Ascending aorta (tissue), 2 donors: ENCODE data around the gene GLS. TPM values are rescaled to one million over a fixed set of nuclear protein-coding genes. Genes with fewer than 3 reads are reported as not detected.
A peak's percentile ranks its signal among the peaks of the same experiment; 100 is the strongest.

Experiments used
- DNase-seq, 2 donors: peaks; one replicate each; pipeline ENCODE4 v3.0.0-alpha.2; 2019; ENCODE audit warnings: low spot score in 2 of 2
- H3K27ac ChIP-seq, 2 donors: fragments of 200-600 bp; sonication (generic); one replicate each; pipeline ENCODE4 v1.5.1; 2016 to 2017; ENCODE audit warnings: mild to moderate bottlenecking in 1 of 2
- H3K27me3 ChIP-seq: fragments of 200-600 bp; sonication (generic); one replicate; pipeline ENCODE4 v1.5.1; 2017
- H3K36me3 ChIP-seq, 2 donors: fragments of 200-600 bp; sonication (generic); one replicate each; pipeline ENCODE4 v1.5.1; 2016
- H3K4me1 ChIP-seq, 2 donors: fragments of 200-600 bp; sonication (generic); one replicate each; pipeline ENCODE4 v1.5.1; 2016 to 2017; ENCODE audit warnings: mild to moderate bottlenecking in 1 of 2
- H3K4me3 ChIP-seq, 2 donors: fragments of 200-600 bp; sonication (generic); one replicate each; pipeline ENCODE4 v1.5.1; 2016 to 2017; ENCODE audit warnings: mild to moderate bottlenecking in 1 of 2
- H3K9me3 ChIP-seq, 2 donors: fragments of 200-600 bp; sonication (generic); one replicate each; pipeline ENCODE4 v1.5.1; 2016
- intact Hi-C: fragments of 100-400 bp; cut with DNase I; formaldehyde crosslinking; loops from one replicate; pipeline ENCODE4 v1.15.1; 2023
- total RNA-seq: library from RNA; depleted of rRNA; stranded (reverse); fragments of >200 nt; gene quantifications from one replicate; pipeline ENCODE4 v1.1.0, GENCODE V29; 2016
- TF ChIP-seq, protein P1 (sequence below), 3 experiments: fragments of 200-600 bp in 2 of 3; fragments of 450-650 bp in 1 of 3; sonication (generic) in 2 of 3; IDR thresholded peaks; one replicate each; pipeline ENCODE4 v1.5.1; 2016 to 2019; ENCODE audit warnings: antibody characterized with exemption in 3 of 3, mild to moderate bottlenecking in 1 of 3, moderate library complexity in 1 of 3

Gene GLS
- total RNA-seq, 1 donor from 2014 or later, result 132 TPM

DNA sequence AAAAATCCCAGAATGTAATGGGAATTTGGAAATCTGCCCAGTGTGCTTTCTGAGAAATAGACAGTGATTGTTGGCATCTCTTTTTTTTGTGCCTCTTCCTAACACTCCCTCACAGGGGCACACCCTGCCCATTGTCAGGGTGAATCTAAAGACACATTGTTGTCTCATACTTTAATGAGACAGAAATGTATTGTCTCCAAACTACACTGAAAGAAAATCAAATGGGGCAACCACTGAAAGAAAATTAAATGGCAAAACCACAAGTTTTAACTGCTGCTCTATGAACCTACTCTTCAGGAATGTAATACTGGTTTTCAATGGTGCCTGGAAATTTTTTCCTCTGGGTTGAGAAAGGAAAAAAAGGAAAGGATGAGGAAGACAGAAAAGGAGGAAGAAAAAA, 43.2 kb upstream of the GLS start:
- intact Hi-C loops, result loop anchor here (5.0 kb wide), 1 partner anchor 55 kb away; no protein-coding TSS in a partner anchor
- no peaks in the 10 kb centered on the region for H3K36me3 ChIP-seq

DNA sequence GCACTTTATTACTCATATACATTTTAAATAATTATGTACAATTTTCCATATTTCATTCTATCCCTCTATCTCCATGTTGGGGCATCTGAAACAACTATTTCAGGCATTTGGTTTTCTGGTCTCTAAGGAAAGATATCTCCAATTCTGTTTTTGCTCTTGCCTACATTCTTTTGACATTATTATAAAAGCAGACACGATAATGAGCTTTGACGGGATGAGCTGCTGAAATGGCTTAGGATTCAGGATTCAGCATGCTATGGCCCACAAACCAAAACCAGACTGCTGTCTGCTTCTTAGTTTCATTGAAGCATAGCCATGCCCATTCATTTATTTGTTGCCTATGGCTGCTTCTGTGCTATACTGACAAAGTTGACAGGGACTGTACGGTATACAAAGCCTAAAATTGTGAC, 42.7 kb upstream of the GLS start:
- intact Hi-C loops, result loop anchor here (5.0 kb wide), 1 partner anchor 56 kb away; no protein-coding TSS in a partner anchor
- no peaks in the 10 kb centered on the region for H3K36me3 ChIP-seq
- H3K9me3 ChIP-seq, result no peaks in the 10 kb centered on the region
- no peak overlapping the region for H3K4me3 ChIP-seq
- peak overlapping the region; percentile 54 to 65 for H3K27ac ChIP-seq
- DNase-seq, result no peak
- TF ChIP-seq, protein P1, sequence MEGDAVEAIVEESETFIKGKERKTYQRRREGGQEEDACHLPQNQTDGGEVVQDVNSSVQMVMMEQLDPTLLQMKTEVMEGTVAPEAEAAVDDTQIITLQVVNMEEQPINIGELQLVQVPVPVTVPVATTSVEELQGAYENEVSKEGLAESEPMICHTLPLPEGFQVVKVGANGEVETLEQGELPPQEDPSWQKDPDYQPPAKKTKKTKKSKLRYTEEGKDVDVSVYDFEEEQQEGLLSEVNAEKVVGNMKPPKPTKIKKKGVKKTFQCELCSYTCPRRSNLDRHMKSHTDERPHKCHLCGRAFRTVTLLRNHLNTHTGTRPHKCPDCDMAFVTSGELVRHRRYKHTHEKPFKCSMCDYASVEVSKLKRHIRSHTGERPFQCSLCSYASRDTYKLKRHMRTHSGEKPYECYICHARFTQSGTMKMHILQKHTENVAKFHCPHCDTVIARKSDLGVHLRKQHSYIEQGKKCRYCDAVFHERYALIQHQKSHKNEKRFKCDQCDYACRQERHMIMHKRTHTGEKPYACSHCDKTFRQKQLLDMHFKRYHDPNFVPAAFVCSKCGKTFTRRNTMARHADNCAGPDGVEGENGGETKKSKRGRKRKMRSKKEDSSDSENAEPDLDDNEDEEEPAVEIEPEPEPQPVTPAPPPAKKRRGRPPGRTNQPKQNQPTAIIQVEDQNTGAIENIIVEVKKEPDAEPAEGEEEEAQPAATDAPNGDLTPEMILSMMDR (IDR thresholded peaks at IDR 0.05), result no peak
- peaks cover 0 to 36% of the 10 kb centered on the region in 2 donors for H3K4me1 ChIP-seq
- H3K27me3 ChIP-seq, result no peaks in the 10 kb centered on the region

More for the DNA sequence above, 43.2 kb upstream of the GLS start:
- H3K9me3 ChIP-seq, result no peaks in the 10 kb centered on the region
- TF ChIP-seq, protein P1 (IDR thresholded peaks at IDR 0.05), result no peak
- peak overlapping the region; percentile 54 to 65 for H3K27ac ChIP-seq
- H3K4me3 ChIP-seq, result no peak overlapping the region
- H3K4me1 ChIP-seq, result peaks cover 0 to 36% of the 10 kb centered on the region in 2 donors
- no peaks in the 10 kb centered on the region for H3K27me3 ChIP-seq
- no peak for DNase-seq

DNA sequence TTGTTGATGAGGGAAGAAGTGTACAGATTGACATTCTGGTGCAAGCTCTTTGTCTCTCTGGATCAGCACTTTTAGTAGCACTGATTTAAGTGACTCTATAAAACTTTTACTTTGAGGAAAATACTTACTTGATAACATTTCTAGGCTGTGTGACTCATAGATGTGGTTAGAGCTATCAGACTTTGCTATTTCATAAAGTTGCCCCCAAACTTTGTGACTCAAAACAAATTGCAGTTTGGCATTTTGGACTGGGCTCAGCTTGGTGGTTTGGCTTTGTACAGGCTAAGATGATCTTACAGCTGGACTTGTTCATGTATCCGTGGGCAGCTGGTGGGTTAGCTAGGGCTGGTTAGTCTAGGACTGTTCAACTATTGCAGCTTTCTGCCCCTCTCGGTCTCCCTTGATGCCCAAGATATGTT, 42.1 kb upstream of the GLS start:
- no peak overlapping the region for H3K4me3 ChIP-seq
- TF ChIP-seq, protein P1 (IDR thresholded peaks at IDR 0.05), result no peak
- H3K4me1 ChIP-seq, result peaks cover 0 to 36% of the 10 kb centered on the region in 2 donors
- H3K9me3 ChIP-seq, result no peaks in the 10 kb centered on the region
- peak overlapping the region; percentile 54 to 65 for H3K27ac ChIP-seq
- H3K27me3 ChIP-seq, result no peaks in the 10 kb centered on the region
- no peak for DNase-seq
- intact Hi-C loops, result loop anchor here (5.0 kb wide), 1 partner anchor 56 kb away; no protein-coding TSS in a partner anchor
- no peaks in the 10 kb centered on the region for H3K36me3 ChIP-seq

DNA sequence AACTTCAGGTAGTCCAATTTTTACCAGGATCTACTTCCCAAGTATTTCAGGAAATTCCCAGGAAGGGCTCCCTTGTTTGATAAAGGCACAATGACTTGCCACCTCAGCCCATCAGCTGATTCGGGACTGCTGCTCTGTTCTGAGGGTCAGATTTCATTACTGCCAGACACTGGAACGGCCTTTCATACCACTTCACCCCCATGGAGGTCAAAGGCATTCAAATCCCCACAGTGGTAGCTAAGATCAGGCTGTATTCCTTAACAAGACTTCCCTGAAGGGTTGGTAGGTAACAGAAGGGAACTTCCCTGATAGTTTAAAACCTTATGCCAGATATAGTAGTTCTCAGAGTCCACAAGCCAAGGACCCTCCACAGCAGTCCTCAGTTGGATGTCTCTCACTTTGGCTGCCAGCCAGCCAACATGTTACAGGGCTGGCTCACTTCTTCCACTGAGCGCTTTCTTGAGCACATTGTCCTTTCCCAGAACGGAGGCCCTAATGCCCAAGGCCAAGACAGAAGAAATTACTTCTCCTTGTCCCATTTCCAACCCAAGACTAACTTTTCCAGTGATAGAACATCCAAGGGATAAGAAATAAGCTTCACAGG, 40.0 kb upstream of the GLS start:
- Histone ChIP-seq H3K36me3 (no peaks in the 10 kb centered on the region), H3K4me3 (no peak overlapping the region), H3K9me3 (no peaks in the 10 kb centered on the region), H3K27me3 (no peaks in the 10 kb centered on the region), H3K4me1 (peaks cover 0 to 20% of the 10 kb centered on the region in 2 donors), H3K27ac (peak overlapping the region; percentile 13 to 27)
- intact Hi-C loops, result no loop called here
- no peak for DNase-seq
- TF ChIP-seq, protein P1 (IDR thresholded peaks at IDR 0.05), result no peak

DNA sequence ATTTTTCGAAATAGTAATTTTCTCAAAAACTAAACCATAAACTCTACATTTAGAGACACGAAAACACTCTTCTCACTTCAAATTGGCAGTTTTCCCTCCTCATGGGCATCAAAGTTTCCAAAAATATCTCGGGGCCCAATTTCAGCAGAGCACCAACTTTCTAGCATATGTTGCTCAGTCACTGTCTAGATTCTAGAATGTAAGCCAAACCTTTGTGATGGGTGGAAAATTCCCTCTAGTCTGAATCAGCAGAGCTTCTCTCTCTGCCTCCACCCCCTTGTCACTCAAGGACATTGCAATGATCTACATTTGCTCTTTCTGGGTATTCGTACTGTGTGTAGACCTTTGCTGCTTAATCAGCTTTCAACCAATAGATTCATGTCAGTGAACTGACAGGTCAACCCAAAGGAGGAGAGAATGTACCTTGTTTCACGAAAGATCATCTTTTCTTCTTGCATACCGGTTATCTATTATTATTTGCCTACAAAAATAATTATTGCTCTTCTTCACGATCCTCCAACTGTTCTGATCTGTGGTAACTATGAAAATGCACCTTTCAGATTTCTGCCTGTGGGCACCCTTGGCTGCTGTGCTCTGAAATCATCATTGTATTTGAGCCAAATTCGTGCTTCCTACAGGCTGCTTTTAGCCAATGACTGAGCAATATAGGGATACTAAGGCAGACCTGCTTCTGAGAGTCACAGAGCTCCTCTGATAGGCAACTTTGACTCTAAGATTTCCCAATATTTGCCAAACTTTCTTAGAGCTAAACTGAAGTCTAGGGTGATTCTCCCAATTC, 38.7 kb upstream of the GLS start:
- intact Hi-C loops, result no loop called here
- H3K36me3 ChIP-seq, result no peaks in the 10 kb centered on the region

More for the DNA sequence above, 38.7 kb upstream of the GLS start:
- TF ChIP-seq, protein P1 (IDR thresholded peaks at IDR 0.05), result no peak
- Histone ChIP-seq H3K9me3 (no peaks in the 10 kb centered on the region), H3K4me1 (peaks cover 0 to 19% of the 10 kb centered on the region in 2 donors), H3K27ac (peak overlapping the region in 1 of 2 donors; percentile 31), H3K27me3 (no peaks in the 10 kb centered on the region), H3K4me3 (no peak overlapping the region)
- DNase-seq, result no peak
